HEK293T (cell line): ENCODE data around the gene PIGU.

ENCODE experiments used
- CTCF ChIA-PET: fragments of 350-600 bp; formaldehyde crosslinking; extraction: SDS; loops from one replicate; lab custom pipeline; 2021; ENCODE audit warnings: antibody characterized with exemption, inconsistent platforms; lab: Yijun Ruan, JAX
- POLR2A ChIA-PET: fragments of 350-600 bp; formaldehyde crosslinking; extraction: SDS; loops from one replicate; lab custom pipeline; 2020; ENCODE audit warnings: antibody characterized with exemption, inconsistent platforms; lab: Yijun Ruan, JAX
- DNase-seq: peaks from one replicate; pipeline ENCODE4 v3.0.0; 2012; ENCODE audit warnings: mixed read lengths; ENCODE audit errors: extremely low spot score
- ARNT ChIP-seq: fragments of 450-650 bp; IDR thresholded peaks from 2 replicates; pipeline ENCODE4 v1.6.1; 2017; ENCODE audit warnings: mild to moderate bottlenecking
- BHLHE40 ChIP-seq: fragments of 450-650 bp; IDR thresholded peaks from 2 replicates; pipeline ENCODE4 v1.6.1; 2016; ENCODE audit warnings: mild to moderate bottlenecking, moderate library complexity, borderline replicate concordance
- CTBP1 ChIP-seq: fragments of 450-650 bp; IDR thresholded peaks from 2 replicates; pipeline ENCODE4 v1.6.1; 2016; ENCODE audit warnings: borderline replicate concordance
- ELF4 ChIP-seq: fragments of 450-650 bp; IDR thresholded peaks from 2 replicates; pipeline ENCODE4 v1.6.1; 2017; ENCODE audit warnings: antibody characterized with exemption
- FOXA1 ChIP-seq: fragments of 450-650 bp; IDR thresholded peaks from 2 replicates; pipeline ENCODE4 v1.6.1; 2016; ENCODE audit warnings: mild to moderate bottlenecking
- FOXK2 ChIP-seq: fragments of 450-650 bp; IDR thresholded peaks from 2 replicates; pipeline ENCODE4 v1.6.1; 2016; ENCODE audit warnings: mild to moderate bottlenecking
- FOXM1 ChIP-seq: fragments of 450-650 bp; IDR thresholded peaks from 2 replicates; pipeline ENCODE4 v1.6.1; 2017; ENCODE audit warnings: mild to moderate bottlenecking, borderline replicate concordance
- HDGF ChIP-seq: fragments of 450-650 bp; IDR thresholded peaks from 2 replicates; pipeline ENCODE4 v1.6.1; 2017; ENCODE audit warnings: antibody characterized with exemption, borderline replicate concordance
- L3MBTL2 ChIP-seq: fragments of 450-650 bp; conservative IDR thresholded peaks from 2 replicates; pipeline ENCODE4 v1.6.1; 2016; ENCODE audit warnings: mild to moderate bottlenecking
- LEF1 ChIP-seq: fragments of 450-650 bp; IDR thresholded peaks from 2 replicates; pipeline ENCODE4 v1.6.1; 2017; ENCODE audit warnings: mild to moderate bottlenecking, borderline replicate concordance
- NFRKB ChIP-seq: fragments of 450-650 bp; IDR thresholded peaks from 2 replicates; pipeline ENCODE4 v1.6.1; 2016; ENCODE audit warnings: mild to moderate bottlenecking, moderate library complexity
- PKNOX1 ChIP-seq: fragments of 450-650 bp; IDR thresholded peaks from 2 replicates; pipeline ENCODE4 v1.6.1; 2016
- SP1 ChIP-seq: fragments of 450-650 bp; IDR thresholded peaks from 2 replicates; pipeline ENCODE4 v1.6.1; 2017
- SUZ12 ChIP-seq: fragments of 450-650 bp; IDR thresholded peaks from 2 replicates; pipeline ENCODE4 v1.6.1; 2016; ENCODE audit warnings: mild to moderate bottlenecking
- TARDBP ChIP-seq: fragments of 450-650 bp; IDR thresholded peaks from 2 replicates; pipeline ENCODE4 v1.6.1; 2016
- ZNF384 ChIP-seq: fragments of 450-650 bp; IDR thresholded peaks from 2 replicates; pipeline ENCODE4 v1.6.1; 2016

PIGU gene

GRCh38 chr20:34654207-34654744, 22.6 kb downstream of the PIGU start:
- DNase-seq = no peak
- POLR2A ChIA-PET = no interaction called here
- no peak for TF ChIP-seq SP1
- TF ChIP-seq ELF4 = no peak
- TF ChIP-seq ARNT = no peak
- no peak for TF ChIP-seq TARDBP
- TF ChIP-seq FOXK2 = no peak
- CTCF ChIA-PET = no interaction called here

GRCh38 chr20:34651200-34651599, 25.7 kb downstream of the PIGU start:
- CTCF ChIA-PET = no interaction called here
- no peak for DNase-seq
- no peak for TF ChIP-seq SP1
- TF ChIP-seq CTBP1 = no peak
- TF ChIP-seq ZNF384 = no peak
- POLR2A ChIA-PET = interaction anchor here (1.8 kb wide), 1 partner anchor 12 kb away, joined by 4 read pairs; no protein-coding TSS in a partner anchor

GRCh38 chr20:34647737-34648136, 29.2 kb downstream of the PIGU start:
- ChIA-PET CTCF (no interaction called here), POLR2A (no interaction called here)
- TF ChIP-seq ZNF384 (no peak), SP1 (no peak), TARDBP (no peak), LEF1 (no peak), FOXA1 (no peak)

GRCh38 chr20:34644951-34645350, 31.9 kb downstream of the PIGU start:
- no peak for TF ChIP-seq ARNT
- TF ChIP-seq SUZ12 = no peak
- no peak for TF ChIP-seq TARDBP
- no peak for TF ChIP-seq HDGF
- TF ChIP-seq SP1 = no peak
- TF ChIP-seq LEF1 = no peak
- no peak for TF ChIP-seq BHLHE40
- no peak for TF ChIP-seq CTBP1
- TF ChIP-seq FOXM1 = no peak
- POLR2A ChIA-PET = no interaction called here
- DNase-seq = no peak
- CTCF ChIA-PET = no interaction called here

More at GRCh38 chr20:34647737-34648136, 29.2 kb downstream of the PIGU start:
- DNase-seq = no peak

GRCh38 chr20:34644345-34644744, 32.5 kb downstream of the PIGU start:
- ChIA-PET CTCF (interaction anchor here (0.6 kb wide), 1 partner anchor 107 kb away, joined by 3 read pairs; no protein-coding TSS in a partner anchor), POLR2A (no interaction called here)
- DNase-seq = no peak
- TF ChIP-seq ELF4 (no peak), FOXK2 (no peak), HDGF (no peak), FOXM1 (no peak), BHLHE40 (no peak), L3MBTL2 (no peak), ZNF384 (no peak), ARNT (no peak), LEF1 (no peak), TARDBP (no peak), CTBP1 (no peak)

GRCh38 chr20:34643928-34644327, 33.0 kb downstream of the PIGU start:
- ChIA-PET CTCF (interaction anchor here (0.6 kb wide), 1 partner anchor 107 kb away, joined by 3 read pairs; no protein-coding TSS in a partner anchor), POLR2A (no interaction called here)
- no peak for TF ChIP-seq FOXA1
- TF ChIP-seq CTBP1 = no peak
- no peak for TF ChIP-seq SUZ12
- no peak for TF ChIP-seq LEF1
- TF ChIP-seq ARNT = no peak
- no peak for TF ChIP-seq SP1
- no peak for TF ChIP-seq PKNOX1
- no peak for TF ChIP-seq TARDBP
- no peak for TF ChIP-seq ZNF384
- no peak for TF ChIP-seq L3MBTL2
- no peak for TF ChIP-seq BHLHE40
- TF ChIP-seq NFRKB = no peak
- no peak for TF ChIP-seq FOXM1
- no peak for TF ChIP-seq FOXK2
- no peak for TF ChIP-seq HDGF
- no peak for TF ChIP-seq ELF4
- no peak for DNase-seq

GRCh38 chr20:34642009-34642408, 34.9 kb downstream of the PIGU start:
- no peak for DNase-seq
- TF ChIP-seq PKNOX1 (peak; percentile 69), BHLHE40 (no peak), NFRKB (no peak), HDGF (no peak), ZNF384 (no peak)
- ChIA-PET CTCF (no interaction called here), POLR2A (no interaction called here)

- TF ChIP-seq LEF1 (no peak), PKNOX1 (peak; percentile 42; the same call in 1 of the 2 replicates)
- POLR2A ChIA-PET = no interaction called here
- DNase-seq = peak; percentile 27
- CTCF ChIA-PET = no interaction called here
Measured at GRCh38 chr20:34639755-34640222, 37.1 kb downstream of the PIGU start.
